ENCODE measurements around the gene DCP1A. TPM values are rescaled to one million over a fixed set of nuclear protein-coding genes. Genes with fewer than 3 reads are reported as not detected.
A peak's percentile ranks its signal among the peaks of the same experiment; 100 is the strongest.

Gene DCP1A
- 17.3 TPM for total RNA-seq
- long read RNA-seq, full-length matches to known transcripts = 13 of 21 reads
- long read RNA-seq, partial matches to known transcripts = 1 of 21 reads
- long read RNA-seq, other reads (novel, unspliced or antisense) = 7 of 21 reads

DNA sequence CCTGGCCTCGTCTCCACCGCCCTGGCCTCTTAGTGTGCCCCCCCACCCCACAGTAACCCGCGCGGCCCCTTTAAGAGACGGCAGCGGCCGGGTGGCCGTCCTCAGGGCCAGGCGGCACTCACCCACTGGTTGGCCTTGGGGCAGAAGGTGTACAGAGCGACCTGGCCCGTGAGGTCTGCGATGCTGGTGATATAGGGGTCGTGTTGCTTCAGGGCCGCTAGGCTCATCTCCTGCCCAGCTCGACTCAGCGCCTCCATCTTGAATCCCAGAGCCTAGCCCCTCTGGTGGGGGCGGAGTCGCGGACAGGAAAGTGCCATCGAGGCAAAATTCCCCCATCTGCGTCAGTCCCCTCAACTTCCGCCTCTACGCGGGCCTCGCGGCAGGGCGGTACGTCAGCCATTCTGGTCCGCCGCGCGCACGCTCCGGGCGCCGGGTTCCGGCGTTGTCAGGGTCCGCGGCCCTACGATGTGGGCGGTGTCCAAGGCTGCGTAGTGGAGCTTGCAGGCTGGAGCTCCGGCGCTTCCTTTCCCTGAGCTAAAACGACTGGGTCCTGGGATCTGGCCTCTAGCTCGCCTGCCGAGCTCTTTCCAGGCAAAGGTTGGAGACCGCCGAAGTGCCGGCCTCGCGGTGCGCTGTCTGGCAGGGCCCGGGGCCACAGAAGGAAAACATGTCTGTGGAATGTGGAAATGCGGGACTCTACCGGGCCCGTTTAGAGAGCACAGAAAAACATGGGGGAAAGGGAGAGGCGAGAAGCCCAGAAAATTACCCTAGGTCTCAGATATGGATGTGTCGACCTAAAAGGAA lies at the start of gene DCP1A:
Gene DCP1A, minus strand, starts transcription at position 283 of the 804 bp plus-strand sequence. Its CDS starts 26 bp downstream, at position 257.
- TF ChIP-seq, protein P1, sequence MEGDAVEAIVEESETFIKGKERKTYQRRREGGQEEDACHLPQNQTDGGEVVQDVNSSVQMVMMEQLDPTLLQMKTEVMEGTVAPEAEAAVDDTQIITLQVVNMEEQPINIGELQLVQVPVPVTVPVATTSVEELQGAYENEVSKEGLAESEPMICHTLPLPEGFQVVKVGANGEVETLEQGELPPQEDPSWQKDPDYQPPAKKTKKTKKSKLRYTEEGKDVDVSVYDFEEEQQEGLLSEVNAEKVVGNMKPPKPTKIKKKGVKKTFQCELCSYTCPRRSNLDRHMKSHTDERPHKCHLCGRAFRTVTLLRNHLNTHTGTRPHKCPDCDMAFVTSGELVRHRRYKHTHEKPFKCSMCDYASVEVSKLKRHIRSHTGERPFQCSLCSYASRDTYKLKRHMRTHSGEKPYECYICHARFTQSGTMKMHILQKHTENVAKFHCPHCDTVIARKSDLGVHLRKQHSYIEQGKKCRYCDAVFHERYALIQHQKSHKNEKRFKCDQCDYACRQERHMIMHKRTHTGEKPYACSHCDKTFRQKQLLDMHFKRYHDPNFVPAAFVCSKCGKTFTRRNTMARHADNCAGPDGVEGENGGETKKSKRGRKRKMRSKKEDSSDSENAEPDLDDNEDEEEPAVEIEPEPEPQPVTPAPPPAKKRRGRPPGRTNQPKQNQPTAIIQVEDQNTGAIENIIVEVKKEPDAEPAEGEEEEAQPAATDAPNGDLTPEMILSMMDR (IDR thresholded peaks at IDR 0.05; ENCODE audit: borderline replicate concordance) = no peak
- H3K27me3 ChIP-seq (ENCODE audit: low read depth) = no peaks in the 10 kb centered on the region
- intact Hi-C loops (cut with micrococcal nuclease) = no loop called here
- peaks cover 10% of the 10 kb centered on the region for H3K36me3 ChIP-seq
- no peaks in the 10 kb centered on the region for H3K9me3 ChIP-seq (replicated peaks)
- H3K4me1 ChIP-seq = peaks cover 57% of the 10 kb centered on the region
- H3K4me3 ChIP-seq = peak within 1 kb of the TSS; percentile 91
- peak within 1 kb of the TSS; percentile 96 for H3K27ac ChIP-seq (replicated peaks)
- DNase-seq = peak; percentile 95

DNA sequence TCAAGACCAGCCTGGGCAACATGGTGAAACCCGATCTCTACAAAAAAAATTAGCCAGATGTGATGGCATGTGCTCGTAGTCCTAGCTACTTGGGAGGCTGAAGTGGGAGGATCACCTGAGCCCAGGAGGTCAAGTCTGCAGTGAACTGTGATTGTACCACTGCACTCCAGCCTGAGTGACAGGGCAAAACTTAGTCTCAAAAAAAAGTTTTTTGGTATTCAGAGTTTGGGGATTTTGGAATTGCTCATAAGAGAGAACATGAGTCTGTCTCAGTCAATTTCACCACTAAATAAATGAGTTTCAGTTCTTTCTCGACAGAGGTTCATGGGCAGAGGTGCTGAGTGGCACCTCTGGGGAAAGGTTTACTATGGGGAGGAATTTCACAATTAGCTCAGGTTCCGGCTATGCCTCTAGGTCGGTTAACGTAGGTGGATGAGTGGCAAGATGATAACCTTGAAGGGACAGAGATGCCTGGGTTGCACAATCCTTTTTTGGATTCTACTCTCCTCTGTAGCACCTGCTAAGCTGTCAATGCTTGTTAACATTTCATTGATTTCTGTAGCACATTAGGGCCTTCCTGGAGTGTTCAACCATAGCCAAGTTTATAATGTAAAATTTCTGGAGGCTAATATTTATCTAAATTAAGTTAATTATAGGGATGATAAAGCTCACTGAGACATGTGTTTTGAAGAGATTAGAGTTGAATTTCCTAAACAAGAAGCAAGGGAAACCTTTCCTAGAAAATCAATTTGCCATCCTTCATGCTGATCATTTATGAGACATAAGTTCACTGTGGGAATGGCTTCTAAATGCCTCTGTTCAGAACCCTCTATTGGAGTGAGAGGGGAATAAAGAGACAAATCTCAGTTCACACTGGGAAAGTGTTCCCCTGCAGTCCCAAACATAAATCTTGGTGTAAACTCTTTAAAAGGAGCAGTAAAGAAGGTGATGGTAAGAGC lies 37.4 kb upstream of the DCP1A start:
- no peak for DNase-seq
- Histone ChIP-seq H3K36me3 (no peaks in the 10 kb centered on the region), H3K4me1 (no peaks in the 10 kb centered on the region), H3K9me3 (replicated peaks) (no peaks in the 10 kb centered on the region), H3K27me3 (ENCODE audit: low read depth) (peaks cover 21% of the 10 kb centered on the region), H3K4me3 (no peak overlapping the region), H3K27ac (replicated peaks) (no peak overlapping the region)
- TF ChIP-seq, protein P1 (IDR thresholded peaks at IDR 0.05; ENCODE audit: borderline replicate concordance) = no peak
- intact Hi-C loops (cut with micrococcal nuclease) = no loop called here

DNA sequence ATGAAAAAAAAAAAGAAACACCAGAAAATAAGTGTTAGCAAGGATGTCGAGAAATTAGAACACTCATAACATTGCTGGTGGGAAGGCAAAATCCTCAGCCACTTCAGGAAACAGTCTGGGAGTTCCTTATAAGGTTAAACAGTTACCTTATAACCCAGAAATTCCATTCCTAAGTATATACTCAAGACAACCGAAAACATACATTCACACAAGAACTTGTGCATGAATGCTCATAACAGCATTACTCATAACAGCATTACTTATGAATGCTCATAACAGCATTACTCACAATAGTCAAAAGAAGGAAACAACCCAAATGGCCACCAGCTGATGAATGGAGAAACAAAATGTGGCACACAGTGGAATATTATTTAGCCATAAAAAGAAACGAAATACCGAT lies 34.8 kb upstream of the DCP1A start:
- DNase-seq = no peak
- Histone ChIP-seq H3K4me1 (no peaks in the 10 kb centered on the region), H3K27me3 (ENCODE audit: low read depth) (peaks cover 28% of the 10 kb centered on the region), H3K4me3 (no peak overlapping the region), H3K36me3 (no peaks in the 10 kb centered on the region), H3K27ac (replicated peaks) (no peak overlapping the region), H3K9me3 (replicated peaks) (no peaks in the 10 kb centered on the region)
- TF ChIP-seq, protein P1 (IDR thresholded peaks at IDR 0.05; ENCODE audit: borderline replicate concordance) = no peak
- intact Hi-C loops (cut with micrococcal nuclease) = no loop called here

DNA sequence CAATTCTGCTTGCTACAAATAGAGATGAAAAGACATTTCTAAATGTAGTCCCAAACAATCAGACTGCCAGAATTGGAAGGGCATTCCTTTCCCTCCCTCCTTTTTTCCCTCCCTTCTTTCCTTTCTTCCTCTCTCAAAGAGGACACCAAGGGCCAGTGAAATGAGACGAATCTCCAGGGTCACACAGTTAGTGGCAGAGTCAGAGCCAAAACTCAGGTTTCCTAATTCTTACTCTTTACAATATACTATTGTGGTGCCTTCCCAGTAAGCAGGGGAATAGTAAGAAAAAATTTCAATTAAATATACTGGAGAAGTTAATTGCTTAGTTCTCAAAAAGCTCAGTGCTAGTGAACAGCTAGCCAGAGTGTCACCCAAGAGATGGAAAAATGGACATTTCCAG lies 33.0 kb upstream of the DCP1A start:
- Histone ChIP-seq H3K27me3 (ENCODE audit: low read depth) (peaks cover 19% of the 10 kb centered on the region), H3K36me3 (no peaks in the 10 kb centered on the region), H3K4me1 (no peaks in the 10 kb centered on the region), H3K4me3 (no peak overlapping the region), H3K9me3 (replicated peaks) (no peaks in the 10 kb centered on the region), H3K27ac (replicated peaks) (no peak overlapping the region)
- intact Hi-C loops (cut with micrococcal nuclease) = no loop called here
- TF ChIP-seq, protein P1 (IDR thresholded peaks at IDR 0.05; ENCODE audit: borderline replicate concordance) = no peak
- DNase-seq = no peak

DNA sequence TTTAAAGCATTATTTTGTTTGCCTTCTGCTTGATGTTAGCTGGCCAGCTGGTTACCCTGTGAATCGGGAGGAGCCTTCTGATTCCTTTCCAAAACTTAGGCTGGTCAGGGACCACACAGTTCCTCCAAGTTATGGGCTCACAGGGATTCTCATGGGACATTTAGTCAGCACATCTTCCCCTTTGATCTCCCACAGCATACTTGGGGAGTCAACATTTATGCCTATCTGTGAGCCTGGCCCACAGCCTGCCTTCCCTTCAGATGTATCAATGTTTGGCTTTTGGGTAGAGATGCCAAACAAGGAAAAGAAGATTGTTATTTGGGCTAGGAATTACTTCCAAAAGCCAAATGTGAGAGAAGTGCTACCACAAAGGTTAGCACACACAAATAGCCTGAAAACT lies 32.6 kb upstream of the DCP1A start:
- H3K36me3 ChIP-seq = no peaks in the 10 kb centered on the region
- H3K9me3 ChIP-seq (replicated peaks) = no peaks in the 10 kb centered on the region
- H3K27me3 ChIP-seq (ENCODE audit: low read depth) = peaks cover 19% of the 10 kb centered on the region
- H3K4me1 ChIP-seq = no peaks in the 10 kb centered on the region
- TF ChIP-seq, protein P1 (IDR thresholded peaks at IDR 0.05; ENCODE audit: borderline replicate concordance) = no peak
- intact Hi-C loops (cut with micrococcal nuclease) = no loop called here
- no peak overlapping the region for H3K27ac ChIP-seq (replicated peaks)
- no peak overlapping the region for H3K4me3 ChIP-seq
- DNase-seq = no peak
